Osteocyte (in vitro differentiated cells): ENCODE measurements around the gene PTPN1. TPM values are rescaled to one million over a fixed set of nuclear protein-coding genes. Genes with fewer than 3 reads are reported as not detected.

Experiments used
- DNase-seq: peaks from one replicate; pipeline ENCODE4 v3.0.0; 2021; ENCODE audit warnings: mixed read lengths; ENCODE audit not compliant: unreplicated experiment; ENCODE audit errors: extremely low spot score
- H3K27ac Mint-ChIP-seq: one replicate; pipeline ENCODE4 v1.8.0; 2021; ENCODE audit warnings: mild to moderate bottlenecking, mixed read lengths; ENCODE audit not compliant: unreplicated experiment
- H3K27me3 Mint-ChIP-seq: one replicate; pipeline ENCODE4 v1.8.0; 2021; ENCODE audit warnings: mixed read lengths; ENCODE audit not compliant: unreplicated experiment
- H3K36me3 Mint-ChIP-seq: one replicate; pipeline ENCODE4 v1.8.0; 2021; ENCODE audit warnings: mixed read lengths; ENCODE audit not compliant: unreplicated experiment
- H3K4me1 Mint-ChIP-seq: one replicate; pipeline ENCODE4 v1.8.0; 2021; ENCODE audit warnings: mixed read lengths; ENCODE audit not compliant: unreplicated experiment
- H3K4me3 Mint-ChIP-seq: one replicate; pipeline ENCODE4 v1.8.0; 2021; ENCODE audit warnings: mild to moderate bottlenecking, moderate library complexity, mixed read lengths; ENCODE audit not compliant: unreplicated experiment
- H3K9me3 Mint-ChIP-seq: one replicate; pipeline ENCODE4 v1.8.0; 2021; ENCODE audit warnings: mixed read lengths; ENCODE audit not compliant: unreplicated experiment
- CTCF ChIP-seq: fragments of 200-600 bp; sonication (generic); IDR thresholded peaks from 2 replicates; pipeline ENCODE4 v1.5.0; 2021; ENCODE audit warnings: antibody characterized with exemption, mild to moderate bottlenecking, moderate library complexity
- long read RNA-seq: library from polyadenylated mRNA; unstranded; transcript quantifications from one replicate; pipeline ENCODE4 v2.0.0, GENCODE V29; 2021
- total RNA-seq: library from RNA; stranded (reverse); gene quantifications from 2 replicates; pipeline ENCODE4 v1.2.1, GENCODE V29; 2021

Gene PTPN1
- total RNA-seq, result 28.7 and 29.1 TPM in 2 replicates
- long read RNA-seq, full-length matches to known transcripts, result 2 of 17 reads
- long read RNA-seq, partial matches to known transcripts, result 15 of 17 reads
- long read RNA-seq, other reads (novel, unspliced or antisense), result 0 of 17 reads

DNA sequence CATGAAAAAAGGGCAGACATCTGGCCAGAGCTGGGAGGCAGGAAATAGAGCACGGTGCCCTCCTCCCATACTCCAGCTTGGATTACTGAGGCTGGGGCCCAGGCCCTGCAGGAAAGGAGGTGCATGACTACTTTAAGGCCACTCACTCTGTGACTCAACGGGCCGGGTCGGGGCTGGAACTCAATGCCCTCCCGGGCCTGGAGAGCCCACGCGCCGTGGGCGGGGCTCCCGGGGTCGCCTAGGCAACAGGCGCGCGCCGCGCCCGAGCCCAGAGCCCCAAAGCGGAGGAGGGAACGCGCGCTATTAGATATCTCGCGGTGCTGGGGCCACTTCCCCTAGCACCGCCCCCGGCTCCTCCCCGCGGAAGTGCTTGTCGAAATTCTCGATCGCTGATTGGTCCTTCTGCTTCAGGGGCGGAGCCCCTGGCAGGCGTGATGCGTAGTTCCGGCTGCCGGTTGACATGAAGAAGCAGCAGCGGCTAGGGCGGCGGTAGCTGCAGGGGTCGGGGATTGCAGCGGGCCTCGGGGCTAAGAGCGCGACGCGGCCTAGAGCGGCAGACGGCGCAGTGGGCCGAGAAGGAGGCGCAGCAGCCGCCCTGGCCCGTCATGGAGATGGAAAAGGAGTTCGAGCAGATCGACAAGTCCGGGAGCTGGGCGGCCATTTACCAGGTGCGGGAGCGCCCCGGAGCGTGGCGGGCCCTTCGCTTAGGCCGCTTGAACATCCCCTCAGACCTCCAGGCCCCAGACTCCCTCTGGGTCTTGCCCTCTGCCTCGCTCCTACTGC lies at the start of gene PTPN1:
Gene PTPN1 (plus strand): TSS at position 461 of the 783 bp plus-strand sequence. CDS start 145 bp downstream, at position 606.
- H3K27ac Mint-ChIP-seq, result peak within 1 kb of the TSS; percentile 89
- TF ChIP-seq CTCF, result no peak
- H3K9me3 Mint-ChIP-seq, result no peaks in the 10 kb centered on the region
- no peaks in the 10 kb centered on the region for H3K36me3 Mint-ChIP-seq
- H3K4me1 Mint-ChIP-seq, result peaks cover 46% of the 10 kb centered on the region
- DNase-seq, result peak; percentile 100
- H3K4me3 Mint-ChIP-seq, result peak within 1 kb of the TSS; percentile 87
- H3K27me3 Mint-ChIP-seq, result no peaks in the 10 kb centered on the region

GRCh38 chr20:50460608-50461267 lies 49.4 kb upstream of the PTPN1 start:
- TF ChIP-seq CTCF, result peak; percentile 88
- H3K27me3 Mint-ChIP-seq, result no peaks in the 10 kb centered on the region
- H3K4me1 Mint-ChIP-seq, result peaks cover 15% of the 10 kb centered on the region
- H3K4me3 Mint-ChIP-seq, result no peak overlapping the region
- DNase-seq, result peak; percentile 95
- H3K27ac Mint-ChIP-seq, result no peak overlapping the region
- no peaks in the 10 kb centered on the region for H3K9me3 Mint-ChIP-seq
- H3K36me3 Mint-ChIP-seq, result no peaks in the 10 kb centered on the region

DNA sequence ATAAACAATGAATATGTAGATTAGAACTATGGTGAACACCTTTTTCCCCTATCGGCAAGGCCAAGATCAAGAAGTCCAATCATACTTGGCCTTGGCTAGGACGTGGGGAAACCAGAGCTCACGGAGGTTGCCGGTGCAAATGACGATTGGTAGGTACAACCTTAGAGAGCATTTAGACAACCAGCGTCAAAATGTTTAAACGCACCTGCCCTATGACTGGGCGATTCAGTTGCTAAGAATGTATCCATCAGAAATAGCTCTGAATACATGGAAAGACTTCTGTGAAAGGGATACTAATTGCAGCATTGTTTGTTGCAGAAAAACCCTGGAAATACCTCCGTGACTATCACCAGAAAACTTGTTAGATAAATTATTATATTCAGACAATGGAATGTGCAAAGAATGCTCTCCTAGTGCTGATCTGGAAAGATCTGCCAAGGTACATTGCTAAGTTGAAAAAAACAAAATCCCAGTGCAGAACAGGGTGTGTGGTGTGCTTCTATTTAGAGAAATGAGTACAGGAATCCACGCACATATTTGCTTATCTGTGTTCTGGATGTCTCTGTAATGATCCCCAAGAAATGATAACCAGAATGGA lies 48.0 kb upstream of the PTPN1 start:
- Mint-ChIP-seq H3K4me3 (no peak overlapping the region), H3K9me3 (no peaks in the 10 kb centered on the region), H3K27ac (no peak overlapping the region), H3K4me1 (peaks cover 15% of the 10 kb centered on the region), H3K27me3 (no peaks in the 10 kb centered on the region), H3K36me3 (peaks cover 2% of the 10 kb centered on the region)
- no peak for TF ChIP-seq CTCF
- no peak for DNase-seq

- H3K4me1 Mint-ChIP-seq, result peaks cover 15% of the 10 kb centered on the region
- peak; percentile 86 for DNase-seq
- no peak overlapping the region for H3K27ac Mint-ChIP-seq
Observed at GRCh38 chr20:50464026-50464724, 46.0 kb upstream of the PTPN1 start.

More at GRCh38 chr20:50464026-50464724, 46.0 kb upstream of the PTPN1 start:
- H3K4me3 Mint-ChIP-seq, result no peak overlapping the region
- H3K36me3 Mint-ChIP-seq, result peaks cover 2% of the 10 kb centered on the region
- TF ChIP-seq CTCF, result peak; percentile 83
- no peaks in the 10 kb centered on the region for H3K9me3 Mint-ChIP-seq
- no peaks in the 10 kb centered on the region for H3K27me3 Mint-ChIP-seq
